KOPT-K1 (cell line): ENCODE data around the gene KCNC1.

ENCODE experiments used
- H3K27ac ChIP-seq: fragments of 200-600 bp; sonication (generic); 2 replicates; pipeline ENCODE4 v1.5.1; 2016; ENCODE audit warnings: antibody characterized with exemption, mild to moderate bottlenecking, low read depth, low read length; ENCODE audit not compliant: poor library complexity, severe bottlenecking
- H3K36me3 ChIP-seq: fragments of 200-600 bp; sonication (generic); 2 replicates; pipeline ENCODE4 v1.5.1; 2017; ENCODE audit warnings: antibody characterized with exemption, mild to moderate bottlenecking, low read length, moderate library complexity; ENCODE audit not compliant: insufficient read depth
- H3K9me3 ChIP-seq: fragments of 200-600 bp; sonication (generic); 2 replicates; pipeline ENCODE4 v1.5.1; 2017; ENCODE audit warnings: antibody characterized with exemption, low read length, mild to moderate bottlenecking; ENCODE audit not compliant: insufficient read depth, poor library complexity, severe bottlenecking

Gene KCNC1

DNA sequence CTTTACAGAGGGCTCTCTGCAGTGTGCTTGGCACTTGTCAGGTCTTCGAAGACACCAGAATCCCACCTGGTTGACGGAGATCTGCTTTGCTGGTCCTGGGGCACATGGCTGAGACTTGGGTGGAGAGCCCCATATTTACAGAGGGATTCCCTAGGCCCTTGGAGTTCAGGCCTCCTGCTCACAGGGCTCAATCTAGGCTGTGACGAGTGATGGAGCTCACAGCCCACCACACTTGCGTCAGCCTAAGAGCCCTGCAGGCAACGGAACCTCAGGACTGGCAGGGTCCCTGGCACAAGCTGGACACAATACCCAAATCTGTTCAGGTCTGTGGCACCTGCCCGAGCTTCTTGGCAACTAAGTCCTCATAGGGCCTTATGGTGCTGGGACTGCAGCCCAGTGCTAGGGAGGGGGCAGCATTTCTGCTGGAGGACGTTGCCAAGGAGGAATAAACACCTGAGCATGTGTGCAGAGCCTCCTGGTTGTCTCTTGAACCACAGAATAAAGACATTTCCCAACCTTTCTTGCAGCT is 59.1 kb downstream of the KCNC1 start:
- H3K27ac ChIP-seq, result no peak overlapping the region
- H3K9me3 ChIP-seq, result no peaks in the 10 kb centered on the region
- no peaks in the 10 kb centered on the region for H3K36me3 ChIP-seq

DNA sequence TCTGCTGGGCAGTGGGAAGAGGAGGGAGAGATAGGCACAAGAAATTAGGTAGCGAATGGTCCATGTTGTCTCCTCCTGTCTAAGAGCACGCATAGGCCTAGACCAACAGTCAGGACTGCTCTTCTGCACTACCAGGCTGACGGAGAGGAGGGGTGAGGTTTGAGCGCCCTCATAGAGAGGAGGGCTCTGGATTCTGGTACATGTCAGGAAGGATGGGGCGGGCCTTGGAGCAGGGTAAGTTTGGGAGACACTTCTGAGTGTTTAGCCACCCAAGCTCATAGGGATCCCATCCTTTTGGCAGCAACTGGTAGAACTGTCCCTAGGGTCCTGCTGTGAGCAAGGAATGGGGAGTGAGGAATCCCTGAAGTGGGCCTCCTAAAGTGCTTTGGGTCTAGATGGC is 60.4 kb downstream of the KCNC1 start:
- H3K27ac ChIP-seq, result no peak overlapping the region
- no peaks in the 10 kb centered on the region for H3K36me3 ChIP-seq
- no peaks in the 10 kb centered on the region for H3K9me3 ChIP-seq

DNA sequence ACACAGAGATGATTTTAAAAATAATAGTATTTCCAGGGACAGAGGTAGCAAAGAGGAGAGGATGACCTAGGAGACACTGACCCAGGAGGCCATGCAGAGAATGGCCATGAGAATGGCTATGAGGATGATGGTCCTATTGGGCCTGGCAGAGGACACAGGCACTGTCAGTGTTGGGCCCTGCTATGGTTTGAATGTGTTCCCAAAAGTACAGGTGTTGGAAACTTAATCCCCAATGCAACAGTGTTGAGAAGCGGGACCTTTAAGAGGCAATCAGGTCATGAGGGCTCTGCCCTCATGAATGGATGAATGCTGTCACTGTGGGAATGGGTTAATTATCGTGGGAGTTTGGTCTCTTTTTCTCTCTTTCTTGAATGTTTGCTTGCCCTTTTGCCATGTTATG is 61.6 kb downstream of the KCNC1 start:
- Histone ChIP-seq H3K27ac (no peak overlapping the region), H3K36me3 (no peaks in the 10 kb centered on the region), H3K9me3 (no peaks in the 10 kb centered on the region)

DNA sequence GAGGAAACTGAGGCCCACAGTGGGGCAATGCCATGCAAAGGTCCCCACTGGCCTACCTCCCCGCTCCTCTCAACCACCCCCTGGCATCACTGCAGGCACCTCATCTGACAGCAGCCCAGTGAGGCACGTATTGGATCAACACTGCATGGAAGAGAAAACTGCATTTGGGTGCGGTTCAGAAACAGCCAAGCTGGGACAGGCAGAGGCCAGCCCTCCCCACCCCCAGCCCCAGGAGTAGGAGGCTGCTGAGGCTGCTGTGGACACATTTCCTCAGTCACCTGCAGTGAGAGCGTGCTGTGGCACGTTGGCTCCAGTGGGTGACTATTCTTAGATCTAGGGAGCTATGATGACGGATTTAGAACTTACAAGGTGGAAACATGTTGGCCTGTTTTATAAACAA is 63.7 kb downstream of the KCNC1 start:
- Histone ChIP-seq H3K27ac (no peak overlapping the region), H3K36me3 (no peaks in the 10 kb centered on the region), H3K9me3 (no peaks in the 10 kb centered on the region)

DNA sequence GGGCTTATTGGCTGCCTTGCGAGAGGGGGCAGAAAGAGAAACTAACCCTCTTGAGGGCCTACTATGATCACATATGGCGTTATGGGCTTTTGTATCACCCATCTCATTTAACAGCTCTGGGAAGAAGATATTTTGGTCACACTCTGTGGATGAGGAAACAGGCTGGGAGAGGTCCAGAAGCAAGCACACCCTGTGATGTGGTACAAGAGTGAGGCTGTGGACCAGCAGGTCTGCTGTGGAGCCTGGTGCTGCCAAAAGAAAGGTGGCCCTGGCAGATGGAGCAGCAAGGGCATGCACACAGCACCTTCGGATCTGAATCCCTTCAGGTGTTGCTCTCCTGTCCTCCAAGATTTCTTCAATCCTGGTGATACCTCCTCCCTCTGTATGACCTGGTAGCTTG is 64.1 kb downstream of the KCNC1 start:
- Histone ChIP-seq H3K27ac (no peak overlapping the region), H3K36me3 (no peaks in the 10 kb centered on the region), H3K9me3 (no peaks in the 10 kb centered on the region)

DNA sequence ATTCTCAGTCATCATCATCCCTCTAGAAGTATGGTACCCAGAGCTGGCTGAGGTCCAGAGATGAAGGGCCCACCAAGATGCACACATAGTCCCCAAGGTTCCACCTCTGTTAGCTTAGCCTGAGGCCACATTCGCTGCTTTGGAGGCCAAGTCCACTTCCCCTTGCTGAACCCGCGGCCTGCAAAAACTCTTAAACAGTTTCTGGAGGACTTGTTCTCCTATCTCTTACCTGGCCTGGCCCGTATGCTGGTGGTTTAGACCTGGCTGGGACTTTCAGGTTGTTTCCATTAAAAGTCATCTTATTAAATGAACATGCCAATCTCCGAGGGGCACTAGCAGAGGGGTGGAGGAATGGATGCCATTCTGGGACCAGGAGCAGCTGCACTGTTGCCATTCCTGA is 64.6 kb downstream of the KCNC1 start:
- Histone ChIP-seq H3K36me3 (no peaks in the 10 kb centered on the region), H3K27ac (no peak overlapping the region), H3K9me3 (no peaks in the 10 kb centered on the region)

DNA sequence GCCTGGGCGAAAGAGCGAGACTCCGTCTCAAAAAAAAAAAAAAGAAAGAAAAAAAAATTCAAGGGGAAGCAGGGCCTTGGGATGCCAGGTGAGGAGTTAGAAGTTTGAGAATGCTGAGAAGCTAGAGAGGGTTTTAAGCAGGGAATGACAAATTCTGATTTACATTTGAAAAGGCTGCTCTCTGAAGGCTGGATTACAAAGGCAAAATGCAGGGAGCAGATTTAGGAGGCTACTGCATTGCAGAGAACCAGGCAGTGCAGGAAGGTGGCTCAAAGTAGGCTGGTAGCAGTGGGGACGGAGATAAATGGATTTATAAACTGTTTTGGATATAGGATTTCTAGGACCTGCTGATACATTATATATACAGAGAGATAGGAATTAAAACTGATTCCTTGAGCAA is 66.6 kb downstream of the KCNC1 start:
- H3K36me3 ChIP-seq, result no peaks in the 10 kb centered on the region
- H3K27ac ChIP-seq, result no peak overlapping the region
- H3K9me3 ChIP-seq, result no peaks in the 10 kb centered on the region

DNA sequence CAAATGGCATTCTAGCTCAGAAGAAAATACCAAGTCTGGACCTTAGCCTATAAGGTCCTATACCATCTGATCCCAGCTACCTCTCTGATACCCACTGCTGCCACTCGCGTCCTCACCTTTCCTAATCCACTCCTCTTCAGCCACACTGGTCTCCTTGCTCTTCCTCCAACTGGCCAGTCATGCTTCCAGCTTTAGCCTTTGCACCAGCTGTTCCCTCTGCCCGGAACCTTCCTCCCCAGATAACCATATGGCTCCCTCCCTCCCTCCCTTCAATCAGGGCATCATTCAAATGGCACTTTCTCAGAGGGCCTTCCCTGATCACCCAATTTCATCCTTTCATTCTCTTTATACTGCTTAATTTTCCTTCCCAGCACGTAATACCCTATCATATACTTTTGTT is 67.9 kb downstream of the KCNC1 start:
- H3K27ac ChIP-seq, result no peak overlapping the region
- H3K9me3 ChIP-seq, result no peaks in the 10 kb centered on the region
- H3K36me3 ChIP-seq, result no peaks in the 10 kb centered on the region

DNA sequence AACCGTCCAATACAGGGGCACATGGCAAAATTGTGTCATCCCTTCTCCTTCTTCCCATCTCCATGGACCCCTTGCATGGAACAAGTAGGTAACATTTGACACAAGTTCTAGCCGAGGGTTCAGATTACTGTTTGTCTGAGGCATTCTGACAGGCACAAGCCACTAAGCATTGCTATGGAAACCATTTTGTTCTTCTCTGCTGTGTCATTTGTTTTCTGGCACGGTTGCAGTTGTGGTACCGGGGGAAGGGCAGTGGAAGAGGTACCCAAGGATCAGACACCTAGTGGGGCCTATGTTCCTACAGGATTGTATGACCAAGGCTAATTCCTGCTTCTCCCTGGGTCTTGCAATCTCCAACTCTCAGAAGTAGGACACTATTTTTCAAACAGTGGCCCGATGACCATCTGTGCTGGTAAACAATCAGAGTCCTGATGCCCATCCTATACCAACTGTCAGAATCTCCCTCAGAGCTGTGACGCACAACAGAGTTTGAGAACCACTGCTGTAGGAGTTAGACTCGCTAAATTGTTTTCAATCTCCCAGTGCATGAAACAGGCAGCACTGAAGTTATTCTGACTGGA is 69.3 kb downstream of the KCNC1 start:
- Histone ChIP-seq H3K27ac (no peak overlapping the region), H3K9me3 (no peaks in the 10 kb centered on the region), H3K36me3 (no peaks in the 10 kb centered on the region)

DNA sequence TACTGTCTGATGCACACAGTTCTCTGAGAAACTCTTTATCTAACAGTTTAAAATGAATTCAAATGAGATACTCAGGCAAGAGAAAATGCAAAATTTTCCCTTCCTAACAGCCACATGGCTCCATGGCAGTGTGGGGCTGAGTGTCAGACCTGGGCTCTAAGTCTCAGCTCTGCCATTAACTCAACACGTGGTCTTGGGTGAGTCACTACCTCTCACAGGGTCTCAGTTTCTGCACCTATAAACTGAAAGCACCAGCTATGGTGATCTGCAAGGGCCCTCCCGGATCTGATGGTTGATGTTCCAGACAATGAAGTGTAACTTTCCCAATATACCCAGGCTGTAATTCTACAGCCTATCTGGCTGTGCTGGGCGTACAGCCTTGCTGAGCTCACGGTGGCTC is 70.5 kb downstream of the KCNC1 start:
- Histone ChIP-seq H3K9me3 (no peaks in the 10 kb centered on the region), H3K36me3 (no peaks in the 10 kb centered on the region)

DNA sequence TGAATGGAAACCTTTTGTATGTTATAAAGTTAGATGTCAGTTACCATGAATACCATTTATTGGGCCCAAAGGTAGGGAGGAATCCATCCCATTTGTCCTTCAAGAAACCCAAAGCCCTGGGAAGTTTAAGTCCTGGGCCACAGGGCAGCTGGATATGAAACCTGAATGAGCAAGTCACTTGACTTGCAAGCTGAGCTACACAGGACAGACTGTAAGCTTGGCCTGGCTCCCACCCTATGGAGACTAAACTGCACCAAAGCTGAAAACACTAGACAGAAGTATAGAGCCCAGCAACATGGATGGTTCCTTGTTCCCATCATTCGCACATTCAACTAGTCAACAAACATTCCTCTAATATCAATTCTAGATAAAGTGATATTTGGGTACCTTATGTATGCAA is 71.3 kb downstream of the KCNC1 start:
- Histone ChIP-seq H3K27ac (no peak overlapping the region), H3K9me3 (no peaks in the 10 kb centered on the region), H3K36me3 (no peaks in the 10 kb centered on the region)

More for the DNA sequence above, 70.5 kb downstream of the KCNC1 start:
- no peak overlapping the region for H3K27ac ChIP-seq

DNA sequence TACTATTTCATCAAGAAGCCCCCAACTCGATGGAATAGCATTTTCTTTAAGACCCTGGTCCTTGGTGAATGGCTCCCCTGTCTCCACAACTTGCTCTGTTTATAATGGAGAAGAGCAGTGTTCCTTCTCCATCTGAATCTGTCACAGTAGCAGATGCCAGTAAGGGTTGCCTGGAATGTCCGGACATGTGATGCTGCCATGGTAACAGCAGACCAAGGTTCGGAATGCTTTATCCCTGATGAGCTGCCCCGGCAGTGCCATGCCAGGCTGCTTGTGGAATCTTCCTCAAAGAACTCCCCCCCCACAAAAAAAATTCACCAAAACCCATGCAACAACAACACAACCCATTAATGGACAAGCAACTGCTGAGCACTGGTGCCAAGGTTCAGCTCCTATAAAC is 72.5 kb downstream of the KCNC1 start:
- Histone ChIP-seq H3K27ac (no peak overlapping the region), H3K36me3 (no peaks in the 10 kb centered on the region), H3K9me3 (no peaks in the 10 kb centered on the region)

DNA sequence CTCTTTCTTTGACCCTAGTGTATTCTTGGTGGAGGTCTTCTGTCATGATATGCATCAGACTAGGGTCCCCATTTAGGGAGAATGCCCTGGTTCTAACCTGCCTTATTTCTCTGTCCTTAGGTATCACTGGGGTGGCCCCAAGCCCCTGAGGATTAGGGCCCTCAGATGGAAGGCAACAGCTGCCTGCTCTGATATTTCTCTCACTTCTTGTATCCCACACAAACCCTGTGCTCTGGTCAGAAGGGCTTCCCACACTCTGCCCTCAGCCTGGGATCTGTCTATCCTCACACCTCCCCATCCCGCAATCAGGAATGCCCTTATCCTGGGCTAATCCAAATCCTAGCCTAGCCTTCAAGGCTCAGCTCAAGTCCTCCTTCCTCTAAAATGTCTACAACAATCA is 75.5 kb downstream of the KCNC1 start:
- Histone ChIP-seq H3K27ac (no peak overlapping the region), H3K9me3 (no peaks in the 10 kb centered on the region), H3K36me3 (no peaks in the 10 kb centered on the region)

DNA sequence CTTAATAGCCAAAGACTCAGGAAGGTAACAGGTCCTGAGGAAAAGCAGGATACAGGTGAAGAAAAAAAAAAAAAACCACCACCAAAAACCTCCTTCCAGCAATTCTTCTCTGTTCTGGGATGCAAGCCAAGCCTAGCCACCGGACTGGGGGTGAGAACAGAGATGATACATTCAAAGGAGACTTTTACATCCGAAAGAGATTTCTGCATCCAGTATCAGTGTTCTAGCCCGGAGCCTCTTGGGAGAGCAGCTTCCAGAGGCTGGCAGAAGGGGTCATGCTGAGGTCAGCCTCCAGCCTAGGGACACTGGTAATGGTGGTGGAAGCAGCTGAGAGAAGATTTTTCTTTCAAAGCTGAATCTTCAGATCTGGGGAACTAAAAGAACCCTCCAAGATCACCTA is 76.2 kb downstream of the KCNC1 start:
- H3K27ac ChIP-seq, result no peak overlapping the region
- H3K36me3 ChIP-seq, result no peaks in the 10 kb centered on the region
- H3K9me3 ChIP-seq, result no peaks in the 10 kb centered on the region

DNA sequence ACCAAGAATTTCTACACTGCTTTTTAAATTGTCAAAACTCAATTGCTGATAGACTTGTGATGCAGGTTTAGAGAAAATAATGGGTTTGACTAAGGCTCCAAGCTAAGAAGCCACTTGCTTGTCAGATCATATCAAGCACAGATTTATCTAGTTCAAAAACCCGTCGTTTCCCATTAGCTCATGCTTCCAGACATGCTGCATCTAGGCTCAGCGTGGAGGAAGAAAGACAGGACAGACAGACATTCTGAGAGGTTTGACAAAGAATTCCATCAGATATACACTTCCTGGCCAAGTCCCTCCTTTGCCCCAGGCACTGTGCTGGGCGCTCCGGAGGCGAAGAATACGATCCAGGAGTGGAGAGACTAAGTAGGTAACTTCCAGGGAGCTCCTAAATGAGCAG is 76.8 kb downstream of the KCNC1 start:
- Histone ChIP-seq H3K27ac (no peak overlapping the region), H3K9me3 (no peaks in the 10 kb centered on the region), H3K36me3 (no peaks in the 10 kb centered on the region)

DNA sequence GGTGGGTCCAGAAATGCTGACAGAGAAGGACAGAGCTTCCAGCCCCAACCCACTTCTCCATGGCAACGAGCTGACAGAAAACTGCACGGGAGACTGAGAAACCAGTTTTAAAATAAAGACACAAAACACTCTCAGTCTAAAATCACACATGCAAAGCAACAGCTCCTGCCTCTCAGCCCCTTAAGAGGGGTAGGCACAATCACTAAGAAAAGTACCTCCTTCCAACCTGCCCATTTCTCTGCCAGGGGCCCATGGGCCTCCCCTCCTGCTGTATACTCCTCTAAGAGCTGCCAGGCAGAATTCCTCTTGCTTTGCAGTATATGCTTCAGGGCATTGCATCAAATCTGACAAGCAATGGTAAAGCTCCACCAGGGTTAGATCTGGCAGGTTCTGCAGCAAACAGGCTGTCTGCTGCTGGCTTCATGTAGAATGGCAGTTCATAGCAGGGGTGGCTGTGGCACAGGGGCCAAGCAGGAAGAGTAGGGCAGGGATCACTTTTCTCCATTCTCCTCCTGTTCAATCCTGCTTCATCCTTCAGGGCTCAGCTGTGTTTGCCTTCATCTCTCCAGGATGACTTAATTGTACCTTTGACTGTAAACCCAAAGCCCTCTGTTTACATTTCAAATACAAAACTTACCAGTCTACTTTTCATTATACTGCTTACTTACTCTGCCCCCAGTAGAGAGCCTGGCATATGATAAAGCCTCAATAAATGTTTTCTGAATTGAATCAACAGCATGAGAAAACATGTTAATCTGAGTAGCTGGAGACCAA is 77.7 kb downstream of the KCNC1 start:
- Histone ChIP-seq H3K9me3 (no peaks in the 10 kb centered on the region), H3K27ac (no peak overlapping the region), H3K36me3 (no peaks in the 10 kb centered on the region)
